Heart right ventricle (tissue), 16 donors: Measurements from ENCODE around the gene TBRG4. TPM values are rescaled to one million over a fixed set of nuclear protein-coding genes. Genes with fewer than 3 reads are reported as not detected.

Experiments used
- ATAC-seq, 8 donors: fragments of 200-7000 bp; cut with Tn5 transposase; one replicate each; pipeline ENCODE4 v1.9.1; 2020; ENCODE audit warnings: mild to moderate bottlenecking in 8 of 8, moderate library complexity in 8 of 8, moderate number of reproducible peaks in 1 of 8
- DNase-seq, 2 donors: peaks; one replicate each; pipeline ENCODE4 v3.0.0-alpha.2; 2020
- H3K27ac ChIP-seq, 10 donors: fragments of 200-600 bp; sonication (generic) in 2 of 10; one replicate each; pipeline versions ENCODE4 v1.5.0 to v1.8.0; 2020 to 2022; ENCODE audit warnings: mild to moderate bottlenecking in 3 of 10
- H3K27me3 ChIP-seq, 7 donors: fragments of 200-600 bp; one replicate each; pipeline ENCODE4 v1.8.0; 2021 to 2022; ENCODE audit warnings: mild to moderate bottlenecking in 2 of 7
- H3K36me3 ChIP-seq, 9 donors: fragments of 200-600 bp; sonication (generic) in 1 of 9; one replicate each; pipeline versions ENCODE4 v1.5.0 to v1.8.0; 2020 to 2022; ENCODE audit warnings: mild to moderate bottlenecking in 2 of 9
- H3K4me1 ChIP-seq, 9 donors: fragments of 200-600 bp; sonication (generic) in 1 of 9; one replicate each; pipeline versions ENCODE4 v1.5.0 to v1.8.0; 2020 to 2022; ENCODE audit warnings: mild to moderate bottlenecking in 4 of 9
- H3K4me3 ChIP-seq, 10 donors: fragments of 200-600 bp; sonication (generic) in 2 of 10; one replicate each; pipeline versions ENCODE4 v1.5.0 to v1.8.0; 2020 to 2022; ENCODE audit warnings: mild to moderate bottlenecking in 7 of 10, moderate library complexity in 2 of 10
- H3K9me3 ChIP-seq, 11 donors: fragments of 200-600 bp in 10 of 11; sonication (generic) in 2 of 11; one replicate each; pipeline versions ENCODE4 v1.5.0 to v1.8.0; 2013 to 2022; ENCODE audit warnings: mild to moderate bottlenecking in 2 of 11, control low read depth in 1 of 11, moderate library complexity in 1 of 11
- CTCF ChIP-seq, 9 donors: fragments of 200-600 bp; sonication (generic) in 2 of 9; IDR thresholded peaks; one replicate each; pipeline versions ENCODE4 v1.5.0 to v1.8.0; 2021 to 2022; ENCODE audit warnings: antibody characterized with exemption in 9 of 9, mild to moderate bottlenecking in 5 of 9, moderate library complexity in 1 of 9
- WGBS, 2 donors: extraction: QIAGEN DNeasy Blood & Tissue Kit; methylation state at CpG; one replicate each; pipeline ENCODE4 v1.1.7; 2013; ENCODE audit warnings: inconsistent platforms in 1 of 2; 5-methylcytosine and 5-hydroxymethylcytosine counted together
- intact Hi-C, 10 donors: fragments of 100-400 bp; cut with DNase I; formaldehyde crosslinking; loops; one replicate each; pipeline versions ENCODE4 v1.11.1 to v1.14.2; 2022
- polyA plus RNA-seq, 2 donors: library from polyadenylated mRNA; stranded (reverse); fragments of 200-250 nt; gene quantifications; one replicate each; pipeline ENCODE4 v1.2.3, GENCODE V29; 2013
- total RNA-seq, 10 donors: library from RNA; stranded (reverse); fragmentation: NEBNext Ultra II Directional in 3 of 10; extraction: Animal tissue kit (Norgen Biotek cat#: 25700) in 3 of 10; gene quantifications; one replicate each; pipeline versions ENCODE4 v1.2.1 to v1.2.4, GENCODE V29; 2021 to 2023
- donor health status: Arrhythmogenic right ventricular cardiomyopathy.
- donor health status: ischemic (EF 13 %, LVEDD 7.1; RV severe dilation, severe dysfunction).
- donor health status: healthy with polysubstance abuse.
- donor health status: DM: no; HTN: yes; CAD: no.
- donor health status: DM: no; HTN: no; CAD: no.
- donor health status: ischemic (EF 25% LVEDD 6.9; RV normal size, moderate dysfunction).
- donor health status: ischemic (EF 25% LVEDD 5.7; RV mildly dilated, moderate dysfunction).
- donor health status: healthy.
- donor health status: DM: yes; HTN: yes; CAD: no.
- donor health status: Ischemic cardiomyopathy.
- donor health status: ischemic (EF 35%, LVEDD 5.7; RV mildly dilated, moderate dysfunction).
- donor health status: nonischemic (EF 11% LVEDD 7.7; RV severe dilation, severe dysfunction).
- donor health status: DM: yes; HTN: yes; CAD: no.
- donor health status: PGD.
- donor health status: ischemic (EF 29% LVEDD 5.4; RV normal size, mild dysfunction).
- donor health status: nonischemic (EF 23%, LVEDD 6.1; RV moderate dilation, normal function).

The TBRG4 gene
- total and polyA plus RNA-seq, 12 donors: 57.1 to 93.9 (median 67.4) TPM

DNA sequence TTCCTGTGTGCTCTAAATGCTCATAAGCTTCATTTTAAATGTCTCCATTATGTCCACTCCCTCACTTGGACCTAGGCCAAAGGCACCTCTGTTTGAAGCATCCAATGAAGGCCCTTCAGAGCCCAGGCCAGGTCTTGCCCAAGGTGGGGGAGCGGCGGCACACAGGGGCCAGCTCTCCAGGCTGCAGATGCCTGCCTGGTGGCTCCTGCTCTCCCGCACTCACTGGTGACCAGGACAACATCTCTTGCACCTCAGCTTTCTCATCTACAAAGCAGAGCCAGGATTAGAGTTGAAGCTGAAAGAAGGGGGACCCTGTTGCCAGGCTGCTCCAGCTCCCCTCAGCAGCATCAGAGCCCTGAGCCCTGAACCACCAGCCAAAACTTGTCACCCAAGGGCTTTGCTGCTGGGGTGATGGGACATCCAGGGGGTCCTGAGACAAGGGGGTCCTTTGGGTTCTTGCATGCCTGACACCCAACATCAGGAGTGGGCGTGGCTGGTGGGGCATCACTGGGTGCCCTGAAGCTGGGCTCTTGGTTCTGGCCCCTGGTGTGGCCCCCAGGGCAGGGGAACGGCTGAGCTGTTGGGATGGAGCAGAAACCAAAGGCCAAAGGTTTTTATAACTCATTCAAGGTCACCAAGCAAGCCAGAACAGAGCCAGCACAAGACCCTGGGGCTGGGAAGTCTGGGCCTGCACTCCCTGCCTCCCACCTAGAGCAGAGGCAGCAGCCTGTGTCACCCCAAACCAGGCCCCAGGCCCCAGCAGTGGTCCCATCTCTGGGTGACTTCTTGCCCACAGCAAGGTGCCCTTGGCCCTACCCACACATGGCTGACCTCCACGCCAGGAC is 24.0 kb downstream of the TBRG4 start:
- peaks cover 0 to 19% (median 11%) of the 10 kb centered on the region in 9 donors for H3K4me1 ChIP-seq
- peak overlapping the region in 2 of 10 donors; percentile 64 to 68 for H3K4me3 ChIP-seq
- intact Hi-C loops: no loop called here
- no peaks in the 10 kb centered on the region for H3K9me3 ChIP-seq
- H3K27me3 ChIP-seq: peaks cover 0 to 27% (median 0%) of the 10 kb centered on the region in 7 donors
- 92 to 94% methylated on average over 6 of the region's 6 CpGs for WGBS, 2 donors
- H3K36me3 ChIP-seq: peaks cover 0 to 4% (median 0%) of the 10 kb centered on the region in 9 donors
- TF ChIP-seq CTCF (IDR thresholded peaks at IDR 0.05): no peak
- peak overlapping the region in 1 of 10 donors; percentile 56 for H3K27ac ChIP-seq
- ATAC-seq: peak in 3 of 8 donors; percentile 4 to 25 (median 7)
- DNase-seq: no peak

DNA sequence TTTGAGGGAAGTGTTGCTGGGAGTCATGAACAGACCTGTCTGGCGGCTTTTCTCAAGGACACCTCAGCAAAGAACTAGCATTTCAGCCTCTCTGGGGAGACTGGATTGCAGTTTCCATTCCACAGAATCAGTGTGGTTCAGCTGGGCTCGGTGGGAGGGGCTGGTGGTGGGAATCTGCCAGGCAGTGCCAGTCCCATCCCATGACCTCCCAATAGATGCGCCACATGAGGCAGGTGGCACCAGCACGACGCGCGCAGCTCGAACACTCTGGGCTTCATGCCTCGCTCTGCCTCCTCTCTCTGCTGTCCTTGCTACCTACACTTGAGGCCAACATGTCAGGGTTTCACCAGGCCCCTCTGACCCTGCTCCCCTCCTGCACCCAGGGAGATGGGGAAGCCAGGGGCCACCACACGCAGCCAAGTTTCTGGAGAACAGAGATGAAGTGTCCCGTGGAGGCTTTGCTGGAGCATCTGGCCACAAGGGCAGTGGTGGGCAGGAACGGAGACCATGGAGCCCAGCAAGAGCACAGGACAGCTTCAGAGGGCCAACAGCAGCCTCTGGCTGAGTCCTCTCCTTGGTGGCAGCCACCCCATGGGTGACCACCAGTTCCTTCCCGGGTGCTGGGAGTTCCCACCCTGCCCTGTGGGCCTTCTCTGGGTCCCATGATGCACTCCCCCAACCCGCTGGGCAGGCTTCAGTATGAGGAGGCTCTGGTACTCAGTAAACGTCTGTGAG is 25.0 kb downstream of the TBRG4 start:
- WGBS, 2 donors: 89 to 95% methylated on average over 15 of the region's 15 CpGs
- no peak for TF ChIP-seq CTCF (IDR thresholded peaks at IDR 0.05)

DNA sequence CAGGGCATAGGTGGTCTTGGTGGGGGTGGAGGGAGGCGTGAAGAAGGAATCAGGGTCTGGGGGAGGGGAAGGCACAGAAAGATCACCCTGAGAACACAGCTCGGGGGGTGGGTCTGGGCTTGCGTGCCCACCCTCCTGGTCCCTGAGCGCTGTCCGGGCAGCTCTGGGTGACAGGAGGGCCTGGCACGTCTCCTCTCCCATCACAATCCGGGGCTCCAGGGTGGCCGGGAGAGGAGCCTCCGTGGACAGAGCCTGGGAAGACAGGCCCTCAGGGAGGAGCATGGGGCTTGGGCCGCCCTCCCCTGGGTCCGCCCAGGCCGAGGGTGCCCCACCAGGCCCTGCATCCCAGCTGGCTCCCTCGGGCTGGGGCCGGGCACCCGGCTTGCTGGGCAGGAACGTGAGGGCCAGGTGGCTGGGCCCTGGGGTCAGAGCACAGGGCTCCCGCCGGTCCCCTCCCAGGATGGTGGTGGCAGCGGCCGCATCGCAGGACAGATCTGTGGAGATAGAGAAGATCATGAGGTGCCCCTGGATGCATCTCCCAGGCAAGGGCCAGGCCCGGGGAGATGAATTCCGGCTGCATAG is 25.8 kb downstream of the TBRG4 start:
- Histone ChIP-seq H3K27me3 (peaks cover 0 to 27% (median 0%) of the 10 kb centered on the region in 7 donors), H3K4me1 (peaks cover 0 to 22% (median 11%) of the 10 kb centered on the region in 9 donors), H3K36me3 (peaks cover 0 to 4% (median 0%) of the 10 kb centered on the region in 9 donors), H3K4me3 (no peak overlapping the region), H3K9me3 (no peaks in the 10 kb centered on the region), H3K27ac (no peak overlapping the region)
- DNase-seq (no peak), ATAC-seq (no peak)
- intact Hi-C loops: no loop called here
- no peak for TF ChIP-seq CTCF (IDR thresholded peaks at IDR 0.05)
- 86 to 87% methylated on average over 21 to 23 of the region's 23 CpGs for WGBS, 2 donors

More for the DNA sequence above, 25.0 kb downstream of the TBRG4 start:
- H3K9me3 ChIP-seq: no peaks in the 10 kb centered on the region
- no peak overlapping the region for H3K27ac ChIP-seq
- ATAC-seq: no peak
- DNase-seq: no peak
- peaks cover 0 to 22% (median 11%) of the 10 kb centered on the region in 9 donors for H3K4me1 ChIP-seq
- peaks cover 0 to 4% (median 0%) of the 10 kb centered on the region in 9 donors for H3K36me3 ChIP-seq
- H3K27me3 ChIP-seq: peaks cover 0 to 27% (median 0%) of the 10 kb centered on the region in 7 donors
- H3K4me3 ChIP-seq: no peak overlapping the region
- intact Hi-C loops: no loop called here
